K562 (cell line): Measurements from ENCODE around the gene EGLN3. TPM values are rescaled to one million over a fixed set of nuclear protein-coding genes. Genes with fewer than 3 reads are reported as not detected.

Experiments used
- ATAC-seq: fragments of 200-7000 bp; cut with Tn5 transposase; 3 replicates; pipeline ENCODE4 v1.9.1; 2020; ENCODE audit warnings: moderate library complexity
- BruUV-seq: library from RNA; stranded (reverse); fragments of 400-500 nt; replicated peaks from 2 replicates; lab custom pipeline; 2021; lab: Mats Ljungman, UMichigan
- CTCF ChIA-PET: fragments of 300-600 bp; formaldehyde crosslinking; extraction: SDS; loops from one replicate; lab custom pipeline; 2021; ENCODE audit warnings: low intra/inter-chr PET ratio; lab: Yijun Ruan, JAX
- POLR2A ChIA-PET: fragments of 300-600, 350-650 bp; sonication (Branson Sonifier 250); formaldehyde crosslinking; extraction: SDS; loops from one replicate; lab custom pipeline; 2021; ENCODE audit warnings: antibody characterized with exemption, inconsistent platforms; lab: Yijun Ruan, JAX
- DNase-seq, 4 experiments: peaks; one replicate each; pipeline versions ENCODE4 v3.0.0 to v3.0.0-alpha.2; 2011 to 2018; ENCODE audit warnings: low spot score in 3 of 4, mixed read lengths in 3 of 4; ENCODE audit errors: extremely low read depth in 1 of 4
- FAIRE-seq: peaks from 2 replicates; lab custom pipeline; 2011; peaks lifted over from hg19 to GRCh38; lab: Jason Lieb, UNC
- H2AFZ ChIP-seq: 2 replicates; pipeline ENCODE4 v1.6.0; 2011; ENCODE audit warnings: low read depth, low read length, control low read depth, inconsistent platforms
- H3K27ac ChIP-seq: fragments of 200-600 bp; 3 replicates; pipeline ENCODE4 v1.8.0; 2011; ENCODE audit warnings: low read depth, mild to moderate bottlenecking, control low read depth, inconsistent platforms, low read length, moderate library complexity, mixed read lengths; ENCODE audit errors: extremely low read depth
- H3K27me3 ChIP-seq, 2 experiments: fragments of 300-600 bp in 1 of 2; 2 replicates in 1 of 2; 3 replicates in 1 of 2; pipeline versions ENCODE4 v1.6.0 to v1.8.0; 2011; ENCODE audit warnings: inconsistent platforms in 2 of 2, low read length in 2 of 2, mild to moderate bottlenecking in 1 of 2, mixed read lengths in 1 of 2, moderate library complexity in 1 of 2; ENCODE audit not compliant: control insufficient read depth in 2 of 2, insufficient read depth in 2 of 2
- H3K36me3 ChIP-seq: fragments of 300-600 bp; 3 replicates; pipeline ENCODE4 v1.8.0; 2011; ENCODE audit warnings: mild to moderate bottlenecking, low read length, inconsistent platforms; ENCODE audit not compliant: control insufficient read depth, insufficient read depth
- H3K4me1 ChIP-seq, 2 experiments: fragments of 200-600 bp in 1 of 2; replicated peaks in 1 of 2; 2 replicates in 1 of 2; 3 replicates in 1 of 2; pipeline versions ENCODE4 v1.5.1 to v1.8.0; 2011; ENCODE audit warnings: inconsistent platforms in 2 of 2, low read length in 2 of 2, mild to moderate bottlenecking in 1 of 2, mixed read lengths in 1 of 2, moderate library complexity in 1 of 2; ENCODE audit not compliant: control insufficient read depth in 2 of 2, insufficient read depth in 2 of 2
- H3K4me2 ChIP-seq: 2 replicates; pipeline ENCODE4 v1.6.1; 2011; ENCODE audit warnings: low read length, control low read depth, inconsistent platforms, mixed read lengths; ENCODE audit not compliant: insufficient read depth
- H3K4me3 ChIP-seq: fragments of 200-600 bp; sonication (generic), shearing (Covaris generic); 2 replicates; pipeline ENCODE4 v1.5.1; 2016; ENCODE audit warnings: control low read depth, inconsistent platforms
- H3K79me2 ChIP-seq: fragments of 200-600 bp; 3 replicates; pipeline ENCODE4 v1.8.0; 2011; ENCODE audit warnings: low read length, inconsistent platforms; ENCODE audit not compliant: control insufficient read depth, insufficient read depth
- H3K9ac ChIP-seq, 2 experiments: 2 replicates each; pipeline versions ENCODE4 v1.6.0 to v1.6.1; 2011; ENCODE audit warnings: low read depth in 2 of 2, low read length in 2 of 2, control low read depth in 1 of 2, inconsistent platforms in 1 of 2, mild to moderate bottlenecking in 1 of 2, mixed read lengths in 1 of 2; ENCODE audit not compliant: insufficient read depth in 1 of 2
- H3K9me1 ChIP-seq: one replicate; pipeline ENCODE4 v1.6.0; 2011; ENCODE audit warnings: inconsistent platforms, mild to moderate bottlenecking, low read length, moderate library complexity; ENCODE audit not compliant: control insufficient read depth, insufficient read depth
- H3K9me3 ChIP-seq: replicated peaks from 2 replicates; pipeline ENCODE4 v1.5.1; 2011; ENCODE audit warnings: low read depth, low read length, inconsistent platforms; ENCODE audit not compliant: control insufficient read depth, insufficient read depth
- H4K20me1 ChIP-seq: replicated peaks from 2 replicates; pipeline ENCODE4 v1.6.1; 2011; ENCODE audit warnings: low read length, inconsistent platforms, mixed read lengths; ENCODE audit not compliant: control insufficient read depth, insufficient read depth
- FOXK1 ChIP-seq: sonication (generic); formaldehyde crosslinking; IDR thresholded peaks from 2 replicates; pipeline ENCODE4 v1.8.0; 2022; ENCODE audit warnings: missing genetic modification reagents, mild to moderate bottlenecking, borderline replicate concordance
- GATAD2B ChIP-seq: fragments of 450-650 bp; IDR thresholded peaks from 2 replicates; pipeline ENCODE4 v1.6.1; 2017; ENCODE audit warnings: mild to moderate bottlenecking, borderline replicate concordance
- HNRNPUL1 ChIP-seq: fragments of 200-400 bp; formaldehyde crosslinking; IDR thresholded peaks from 2 replicates; pipeline ENCODE4 v1.6.1; 2017; ENCODE audit warnings: low read length
- KDM4B ChIP-seq, 2 experiments: fragments of 450-650 bp in 1 of 2; sonication (generic) in 1 of 2; IDR thresholded peaks; 2 replicates each; pipeline ENCODE4 v1.6.1; 2016 to 2017; ENCODE audit warnings: borderline replicate concordance in 2 of 2, antibody characterized with exemption in 1 of 2, low read depth in 1 of 2, mild to moderate bottlenecking in 1 of 2
- KDM5B ChIP-seq: fragments of 200-600 bp; sonication (generic); IDR thresholded peaks from 2 replicates; pipeline ENCODE4 v1.6.1; 2012; ENCODE audit warnings: low read depth, mild to moderate bottlenecking, moderate library complexity, low read length, control low read depth, inconsistent platforms; ENCODE audit not compliant: insufficient replicate concordance
- RFX1 ChIP-seq: fragments of 450-650 bp; IDR thresholded peaks from 2 replicates; pipeline ENCODE4 v1.6.1; 2016; ENCODE audit warnings: mild to moderate bottlenecking, moderate library complexity
- SIN3A ChIP-seq, 2 experiments: fragments of 150-350 bp in 1 of 2; IDR thresholded peaks; 2 replicates each; pipeline ENCODE4 v1.6.1; 2011 to 2016; ENCODE audit warnings: borderline replicate concordance in 2 of 2, low read depth in 2 of 2, low read length in 2 of 2, mild to moderate bottlenecking in 2 of 2, moderate library complexity in 2 of 2; ENCODE audit not compliant: control insufficient read depth in 1 of 2
- SREBF2 ChIP-seq: sonication (generic); formaldehyde crosslinking; IDR thresholded peaks from 2 replicates; pipeline ENCODE4 v1.4.0; 2020; ENCODE audit warnings: mild to moderate bottlenecking, missing genetic modification reagents
- TEAD2 ChIP-seq: fragments of 450-650 bp; IDR thresholded peaks from 2 replicates; pipeline ENCODE4 v1.6.1; 2016; ENCODE audit warnings: missing genetic modification characterization, control low read depth, missing compliant biosample characterization
- ZFP1 ChIP-seq: fragments of 450-650 bp; formaldehyde crosslinking; IDR thresholded peaks from 2 replicates; pipeline ENCODE4 v1.4.0; 2020; ENCODE audit warnings: mild to moderate bottlenecking, mixed read lengths
- ZNF224 ChIP-seq: sonication (generic); formaldehyde crosslinking; IDR thresholded peaks from 2 replicates; pipeline ENCODE4 v1.8.0; 2022; ENCODE audit warnings: mild to moderate bottlenecking, missing genetic modification reagents
- ZNF717 ChIP-seq: fragments of 250-450 bp; sonication (Bioruptor Pico); IDR thresholded peaks from 2 replicates; pipeline ENCODE4 v1.5.0; 2021
- ZNF780A ChIP-seq: fragments of 250-450 bp; sonication (Bioruptor Pico); IDR thresholded peaks from 2 replicates; pipeline ENCODE4 v1.5.0; 2021; ENCODE audit warnings: mild to moderate bottlenecking
- WGBS: fragments of 100-300 bp; shearing (Covaris generic); methylation state at CpG from one replicate; pipeline ENCODE4 v1.1.6; 2016; ENCODE audit warnings: low coverage, mixed read lengths; ENCODE audit not compliant: insufficient coverage; ENCODE audit errors: missing lambda C conversion rate; 5-methylcytosine and 5-hydroxymethylcytosine counted together
- in situ Hi-C: fragments of 300-500 bp; cut with MboI; formaldehyde crosslinking; loops from 4 replicates; pipeline ENCODE4 v1.15.0; 2018; ENCODE audit warnings: inconsistent platforms, mixed read lengths
- intact Hi-C: fragments of 100-400 bp; cut with micrococcal nuclease; formaldehyde crosslinking; loops from 2 replicates; pipeline ENCODE4 v1.14.2; 2022
- polyA plus RNA-seq, 8 experiments: library from polyadenylated mRNA; depleted of rRNA in 4 of 8; stranded (reverse) in 5 of 8; unstranded in 3 of 8; fragments of >200 nt; fragmentation: Nextera tagmentation in 2 of 8; fragmentation: Illumina TruSeq in 1 of 8; extraction: Ambion mirVana in 2 of 8; extraction: Trizol in 1 of 8; gene quantifications; 2 replicates each; pipeline versions ENCODE4 v1.2.1 to v1.2.3, GENCODE V29; 2011 to 2014; ENCODE audit warnings: inconsistent platforms in 1 of 8, missing spikeins in 1 of 8
- total RNA-seq, 7 experiments: library from RNA; depleted of rRNA in 6 of 7; stranded (reverse); fragments of >200 nt in 6 of 7; fragmentation: Illumina TruSeq in 2 of 7; extraction: Trizol in 2 of 7; gene quantifications; 2 replicates each; pipeline versions ENCODE4 v1.2.1 to v1.2.3, GENCODE V29; 2011 to 2021; ENCODE audit warnings: low replicate concordance in 1 of 7
- TF ChIP-seq, protein P1 (sequence below): fragments of 250-450 bp; sonication (Bioruptor Pico); IDR thresholded peaks from 2 replicates; pipeline ENCODE4 v1.8.0; 2022; ENCODE audit warnings: moderate library complexity, mild to moderate bottlenecking, inconsistent platforms
- TF ChIP-seq, protein P2 (sequence below): IDR thresholded peaks from 2 replicates; pipeline ENCODE4 v1.6.1; 2016; ENCODE audit warnings: missing genetic modification characterization, missing compliant biosample characterization
- TF ChIP-seq, protein P3 (sequence below), 2 experiments: fragments of 450-650 bp in 1 of 2; IDR thresholded peaks; 2 replicates each; pipeline ENCODE4 v1.6.1; 2011 to 2017; ENCODE audit warnings: low read depth in 2 of 2, antibody characterized with exemption in 1 of 2, borderline replicate concordance in 1 of 2, low read length in 1 of 2, mild to moderate bottlenecking in 1 of 2, mixed read lengths in 1 of 2; ENCODE audit not compliant: control insufficient read depth in 1 of 2

EGLN3 gene
- total and polyA plus RNA-seq, 9 of the 15 experiments (the other 6 are each of a cell fraction or from before 2014, with no cell fraction given): 2.5 to 87.6 (median 5.8) TPM

DNA sequence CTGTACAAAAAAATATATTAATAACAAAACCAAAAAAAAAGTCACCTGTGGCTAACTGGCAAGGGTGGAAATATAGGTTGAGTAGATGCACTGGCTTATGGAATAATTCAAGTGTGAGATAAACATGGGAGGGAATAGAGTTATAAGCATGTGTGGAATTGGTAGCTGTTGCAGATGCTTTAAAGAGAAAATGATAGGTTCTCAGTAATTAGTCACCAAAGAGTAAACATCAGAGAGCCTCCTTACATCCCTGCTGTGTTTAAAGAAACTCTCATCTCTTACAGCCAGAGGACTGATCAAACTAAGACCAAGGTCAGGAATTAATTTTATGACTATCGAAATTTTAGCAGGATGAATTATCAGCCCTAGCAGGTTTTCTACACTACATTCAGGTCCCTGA is 70.5 kb downstream of the EGLN3 start:
- DNase-seq: no peak
- Histone ChIP-seq H3K27me3 (no peaks in the 10 kb centered on the region), H3K4me3 (no peak overlapping the region), H2AFZ (no peak overlapping the region), H4K20me1 (no peaks in the 10 kb centered on the region), H3K9ac (no peak overlapping the region), H3K27ac (no peak overlapping the region), H3K79me2 (no peaks in the 10 kb centered on the region), H3K4me2 (no peak overlapping the region), H3K36me3 (no peaks in the 10 kb centered on the region), H3K9me3 (peaks cover 4% of the 10 kb centered on the region; the same call in 1 of the 2 replicates), H3K4me1 (no peaks in the 10 kb centered on the region; a peak in 1 of 5 replicates), H3K9me1 (no peaks in the 10 kb centered on the region)
- FAIRE-seq: no peak
- ChIA-PET POLR2A (interaction anchor here (0.6 to 0.8 kb wide), 3 partner anchors 13 to 252 kb away, joined by 3 read pairs; no protein-coding TSS in a partner anchor), CTCF (no interaction called here)
- in situ Hi-C loops: no loop called here
- WGBS: 20% methylated on average over 1 of the region's 1 CpG
- BruUV-seq: no TSS peak
- intact Hi-C loops: no loop called here
- ATAC-seq: no peak
- TF ChIP-seq, protein P1, sequence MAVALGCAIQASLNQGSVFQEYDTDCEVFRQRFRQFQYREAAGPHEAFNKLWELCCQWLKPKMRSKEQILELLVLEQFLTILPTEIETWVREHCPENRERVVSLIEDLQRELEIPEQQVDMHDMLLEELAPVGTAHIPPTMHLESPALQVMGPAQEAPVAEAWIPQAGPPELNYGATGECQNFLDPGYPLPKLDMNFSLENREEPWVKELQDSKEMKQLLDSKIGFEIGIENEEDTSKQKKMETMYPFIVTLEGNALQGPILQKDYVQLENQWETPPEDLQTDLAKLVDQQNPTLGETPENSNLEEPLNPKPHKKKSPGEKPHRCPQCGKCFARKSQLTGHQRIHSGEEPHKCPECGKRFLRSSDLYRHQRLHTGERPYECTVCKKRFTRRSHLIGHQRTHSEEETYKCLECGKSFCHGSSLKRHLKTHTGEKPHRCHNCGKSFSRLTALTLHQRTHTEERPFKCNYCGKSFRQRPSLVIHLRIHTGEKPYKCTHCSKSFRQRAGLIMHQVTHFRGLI (CRISPR knock-in tag): no peak
- TF ChIP-seq ZNF780A (CRISPR knock-in tag): no peak
- no peak for TF ChIP-seq ZFP1
- TF ChIP-seq, protein P2, sequence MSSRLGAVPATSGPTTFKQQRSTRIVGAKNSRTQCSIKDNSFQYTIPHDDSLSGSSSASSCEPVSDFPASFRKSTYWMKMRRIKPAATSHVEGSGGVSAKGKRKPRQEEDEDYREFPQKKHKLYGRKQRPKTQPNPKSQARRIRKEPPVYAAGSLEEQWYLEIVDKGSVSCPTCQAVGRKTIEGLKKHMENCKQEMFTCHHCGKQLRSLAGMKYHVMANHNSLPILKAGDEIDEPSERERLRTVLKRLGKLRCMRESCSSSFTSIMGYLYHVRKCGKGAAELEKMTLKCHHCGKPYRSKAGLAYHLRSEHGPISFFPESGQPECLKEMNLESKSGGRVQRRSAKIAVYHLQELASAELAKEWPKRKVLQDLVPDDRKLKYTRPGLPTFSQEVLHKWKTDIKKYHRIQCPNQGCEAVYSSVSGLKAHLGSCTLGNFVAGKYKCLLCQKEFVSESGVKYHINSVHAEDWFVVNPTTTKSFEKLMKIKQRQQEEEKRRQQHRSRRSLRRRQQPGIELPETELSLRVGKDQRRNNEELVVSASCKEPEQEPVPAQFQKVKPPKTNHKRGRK: no peak
- TF ChIP-seq TEAD2 (tag): no peak
- TF ChIP-seq KDM4B (IDR thresholded peaks at IDR 0.05; ENCODE audit: borderline replicate concordance in 2 of 2, low read depth in 1 of 2): no peak
- TF ChIP-seq GATAD2B: no peak
- TF ChIP-seq RFX1: no peak
- TF ChIP-seq ZNF717 (CRISPR knock-in tag): no peak
- no peak for TF ChIP-seq SREBF2
- no peak for TF ChIP-seq HNRNPUL1
- TF ChIP-seq, protein P3, sequence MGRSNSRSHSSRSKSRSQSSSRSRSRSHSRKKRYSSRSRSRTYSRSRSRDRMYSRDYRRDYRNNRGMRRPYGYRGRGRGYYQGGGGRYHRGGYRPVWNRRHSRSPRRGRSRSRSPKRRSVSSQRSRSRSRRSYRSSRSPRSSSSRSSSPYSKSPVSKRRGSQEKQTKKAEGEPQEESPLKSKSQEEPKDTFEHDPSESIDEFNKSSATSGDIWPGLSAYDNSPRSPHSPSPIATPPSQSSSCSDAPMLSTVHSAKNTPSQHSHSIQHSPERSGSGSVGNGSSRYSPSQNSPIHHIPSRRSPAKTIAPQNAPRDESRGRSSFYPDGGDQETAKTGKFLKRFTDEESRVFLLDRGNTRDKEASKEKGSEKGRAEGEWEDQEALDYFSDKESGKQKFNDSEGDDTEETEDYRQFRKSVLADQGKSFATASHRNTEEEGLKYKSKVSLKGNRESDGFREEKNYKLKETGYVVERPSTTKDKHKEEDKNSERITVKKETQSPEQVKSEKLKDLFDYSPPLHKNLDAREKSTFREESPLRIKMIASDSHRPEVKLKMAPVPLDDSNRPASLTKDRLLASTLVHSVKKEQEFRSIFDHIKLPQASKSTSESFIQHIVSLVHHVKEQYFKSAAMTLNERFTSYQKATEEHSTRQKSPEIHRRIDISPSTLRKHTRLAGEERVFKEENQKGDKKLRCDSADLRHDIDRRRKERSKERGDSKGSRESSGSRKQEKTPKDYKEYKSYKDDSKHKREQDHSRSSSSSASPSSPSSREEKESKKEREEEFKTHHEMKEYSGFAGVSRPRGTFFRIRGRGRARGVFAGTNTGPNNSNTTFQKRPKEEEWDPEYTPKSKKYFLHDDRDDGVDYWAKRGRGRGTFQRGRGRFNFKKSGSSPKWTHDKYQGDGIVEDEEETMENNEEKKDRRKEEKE (IDR thresholded peaks at IDR 0.05; ENCODE audit: borderline replicate concordance in 1 of 2, control insufficient read depth in 1 of 2, low read depth in 2 of 2, low read length in 1 of 2): no peak
- TF ChIP-seq SIN3A (IDR thresholded peaks at IDR 0.05; ENCODE audit: borderline replicate concordance in 2 of 2, control insufficient read depth in 1 of 2, low read depth in 2 of 2, low read length in 2 of 2): no peak
- TF ChIP-seq FOXK1: no peak
- TF ChIP-seq KDM5B: no peak
- no peak for TF ChIP-seq ZNF224 (CRISPR knock-in tag)
